Liver (tissue), 3 donors: ENCODE measurements around the gene PHETA2.

Experiments
- EGR1 ChIP-seq, 2 donors: IDR thresholded peaks; 2 replicates each; pipeline ENCODE4 v1.6.1; 2016 to 2018; ENCODE audit warnings: antibody characterized with exemption in 2 of 2, low read depth in 2 of 2
- FOXA2 ChIP-seq: IDR thresholded peaks from 2 replicates; pipeline ENCODE4 v1.6.1; 2016; ENCODE audit warnings: antibody characterized with exemption
- RAD21 ChIP-seq, 2 donors: IDR thresholded peaks; 2 replicates each; pipeline ENCODE4 v1.6.1; 2016; ENCODE audit warnings: antibody characterized with exemption in 2 of 2, mild to moderate bottlenecking in 2 of 2
- RXRA ChIP-seq, 2 donors: IDR thresholded peaks; 2 replicates each; pipeline ENCODE4 v1.6.1; 2017 to 2018; ENCODE audit warnings: antibody characterized with exemption in 2 of 2, mild to moderate bottlenecking in 1 of 2
- YY1 ChIP-seq: IDR thresholded peaks from 2 replicates; pipeline ENCODE4 v1.6.1; 2016; ENCODE audit warnings: antibody characterized with exemption, mild to moderate bottlenecking
- TF ChIP-seq, protein P1 (sequence below): fragments of 150-350 bp; IDR thresholded peaks from 2 replicates; pipeline ENCODE4 v1.5.1; 2017; ENCODE audit warnings: improper control_type of control experiment, low read depth, low read length; ENCODE audit not compliant: missing input control
- TF ChIP-seq, protein P2 (sequence below): IDR thresholded peaks from 2 replicates; pipeline ENCODE4 v1.6.1; 2016; ENCODE audit warnings: antibody characterized with exemption, mild to moderate bottlenecking
- TF ChIP-seq, protein P3 (sequence below): IDR thresholded peaks from 2 replicates; pipeline ENCODE4 v1.6.1; 2016; ENCODE audit warnings: antibody characterized with exemption
- TF ChIP-seq, protein P4 (sequence below): IDR thresholded peaks from 2 replicates; pipeline ENCODE4 v1.6.1; 2016; ENCODE audit warnings: antibody characterized with exemption
- donor health status: healthy.
- donor health status: healthy.

DNA sequence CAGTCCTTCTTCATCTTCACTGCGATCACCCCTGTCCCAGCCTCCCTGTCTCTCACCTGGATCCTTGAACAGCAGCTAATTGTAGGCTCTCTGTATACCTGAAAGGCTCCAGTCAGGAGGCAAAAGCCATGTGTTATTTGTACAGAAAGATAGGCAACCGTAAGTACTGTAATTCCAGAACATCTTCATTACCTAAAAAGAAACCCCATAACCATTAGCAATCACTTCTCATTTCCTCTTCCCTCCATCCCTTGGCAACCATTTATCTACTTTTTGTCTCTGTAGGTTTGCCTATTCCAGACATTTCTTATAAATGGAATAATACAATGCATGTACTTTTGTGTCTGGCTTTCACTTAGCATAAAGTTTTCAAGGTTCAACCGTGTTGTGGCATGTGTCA is 21.3 kb upstream of the PHETA2 start:
- TF ChIP-seq FOXA2 (no peak), RXRA (IDR thresholded peaks at IDR 0.05) (no peak), EGR1 (IDR thresholded peaks at IDR 0.05; ENCODE audit: low read depth in 2 of 2) (no peak), RAD21 (IDR thresholded peaks at IDR 0.05) (no peak), YY1 (no peak)
- TF ChIP-seq, protein P1, sequence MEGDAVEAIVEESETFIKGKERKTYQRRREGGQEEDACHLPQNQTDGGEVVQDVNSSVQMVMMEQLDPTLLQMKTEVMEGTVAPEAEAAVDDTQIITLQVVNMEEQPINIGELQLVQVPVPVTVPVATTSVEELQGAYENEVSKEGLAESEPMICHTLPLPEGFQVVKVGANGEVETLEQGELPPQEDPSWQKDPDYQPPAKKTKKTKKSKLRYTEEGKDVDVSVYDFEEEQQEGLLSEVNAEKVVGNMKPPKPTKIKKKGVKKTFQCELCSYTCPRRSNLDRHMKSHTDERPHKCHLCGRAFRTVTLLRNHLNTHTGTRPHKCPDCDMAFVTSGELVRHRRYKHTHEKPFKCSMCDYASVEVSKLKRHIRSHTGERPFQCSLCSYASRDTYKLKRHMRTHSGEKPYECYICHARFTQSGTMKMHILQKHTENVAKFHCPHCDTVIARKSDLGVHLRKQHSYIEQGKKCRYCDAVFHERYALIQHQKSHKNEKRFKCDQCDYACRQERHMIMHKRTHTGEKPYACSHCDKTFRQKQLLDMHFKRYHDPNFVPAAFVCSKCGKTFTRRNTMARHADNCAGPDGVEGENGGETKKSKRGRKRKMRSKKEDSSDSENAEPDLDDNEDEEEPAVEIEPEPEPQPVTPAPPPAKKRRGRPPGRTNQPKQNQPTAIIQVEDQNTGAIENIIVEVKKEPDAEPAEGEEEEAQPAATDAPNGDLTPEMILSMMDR, result no peak
- TF ChIP-seq, protein P2, sequence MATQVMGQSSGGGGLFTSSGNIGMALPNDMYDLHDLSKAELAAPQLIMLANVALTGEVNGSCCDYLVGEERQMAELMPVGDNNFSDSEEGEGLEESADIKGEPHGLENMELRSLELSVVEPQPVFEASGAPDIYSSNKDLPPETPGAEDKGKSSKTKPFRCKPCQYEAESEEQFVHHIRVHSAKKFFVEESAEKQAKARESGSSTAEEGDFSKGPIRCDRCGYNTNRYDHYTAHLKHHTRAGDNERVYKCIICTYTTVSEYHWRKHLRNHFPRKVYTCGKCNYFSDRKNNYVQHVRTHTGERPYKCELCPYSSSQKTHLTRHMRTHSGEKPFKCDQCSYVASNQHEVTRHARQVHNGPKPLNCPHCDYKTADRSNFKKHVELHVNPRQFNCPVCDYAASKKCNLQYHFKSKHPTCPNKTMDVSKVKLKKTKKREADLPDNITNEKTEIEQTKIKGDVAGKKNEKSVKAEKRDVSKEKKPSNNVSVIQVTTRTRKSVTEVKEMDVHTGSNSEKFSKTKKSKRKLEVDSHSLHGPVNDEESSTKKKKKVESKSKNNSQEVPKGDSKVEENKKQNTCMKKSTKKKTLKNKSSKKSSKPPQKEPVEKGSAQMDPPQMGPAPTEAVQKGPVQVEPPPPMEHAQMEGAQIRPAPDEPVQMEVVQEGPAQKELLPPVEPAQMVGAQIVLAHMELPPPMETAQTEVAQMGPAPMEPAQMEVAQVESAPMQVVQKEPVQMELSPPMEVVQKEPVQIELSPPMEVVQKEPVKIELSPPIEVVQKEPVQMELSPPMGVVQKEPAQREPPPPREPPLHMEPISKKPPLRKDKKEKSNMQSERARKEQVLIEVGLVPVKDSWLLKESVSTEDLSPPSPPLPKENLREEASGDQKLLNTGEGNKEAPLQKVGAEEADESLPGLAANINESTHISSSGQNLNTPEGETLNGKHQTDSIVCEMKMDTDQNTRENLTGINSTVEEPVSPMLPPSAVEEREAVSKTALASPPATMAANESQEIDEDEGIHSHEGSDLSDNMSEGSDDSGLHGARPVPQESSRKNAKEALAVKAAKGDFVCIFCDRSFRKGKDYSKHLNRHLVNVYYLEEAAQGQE, result no peak
- TF ChIP-seq, protein P3, sequence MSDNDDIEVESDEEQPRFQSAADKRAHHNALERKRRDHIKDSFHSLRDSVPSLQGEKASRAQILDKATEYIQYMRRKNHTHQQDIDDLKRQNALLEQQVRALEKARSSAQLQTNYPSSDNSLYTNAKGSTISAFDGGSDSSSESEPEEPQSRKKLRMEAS, result no peak
- TF ChIP-seq, protein P4, sequence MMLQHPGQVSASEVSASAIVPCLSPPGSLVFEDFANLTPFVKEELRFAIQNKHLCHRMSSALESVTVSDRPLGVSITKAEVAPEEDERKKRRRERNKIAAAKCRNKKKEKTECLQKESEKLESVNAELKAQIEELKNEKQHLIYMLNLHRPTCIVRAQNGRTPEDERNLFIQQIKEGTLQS, result no peak
